Endometrial microvascular endothelial cells (primary cell): Measurements from ENCODE around the gene VTA1. TPM values are rescaled to one million over a fixed set of nuclear protein-coding genes. Genes with fewer than 3 reads are reported as not detected.
"Not testable (repeated sequence)": the region's sequence is repeated elsewhere in the genome, so short reads cannot be mapped to it uniquely, and the experiment has no call there.

Experiments
- in situ Hi-C: cut with HindIII; loops from 2 replicates; pipeline ENCODE4 v1.10.0; 2017; ENCODE audit warnings: low sequenced_read_pairs, low pct_unique_long_range_greater_than_20kb; ENCODE audit errors: inconsistent ontology term
- total RNA-seq: library from RNA; depleted of rRNA; stranded (reverse); fragments of >200 nt; gene quantifications from one replicate; pipeline ENCODE4 v1.2.3, GENCODE V29; 2015; ENCODE audit errors: inconsistent ontology term

The VTA1 gene
- total RNA-seq, 1 donor from 2014 or later, result 59.7 TPM

GRCh38 chr6:142165227-142165626 is 18.2 kb downstream of the VTA1 start:
- in situ Hi-C loops, result no loop called here

- in situ Hi-C loops, result no loop called here
Measured at GRCh38 chr6:142167071-142167470, 20.0 kb downstream of the VTA1 start.

- in situ Hi-C loops, result no loop called here
Measured at GRCh38 chr6:142167486-142167885, 20.4 kb downstream of the VTA1 start.

GRCh38 chr6:142171351-142171750 is 24.3 kb downstream of the VTA1 start:
- in situ Hi-C loops, result no loop called here

- in situ Hi-C loops, result no loop called here
Measured at GRCh38 chr6:142172758-142173157, 25.7 kb downstream of the VTA1 start.

GRCh38 chr6:142173980-142174379 is 26.9 kb downstream of the VTA1 start:
- in situ Hi-C loops, result no loop called here

GRCh38 chr6:142174703-142175102 is 27.6 kb downstream of the VTA1 start:
- in situ Hi-C loops, result no loop called here

GRCh38 chr6:142178129-142178528 is 31.1 kb downstream of the VTA1 start:
- in situ Hi-C loops, result no loop called here

- in situ Hi-C loops, result no loop called here
Measured at GRCh38 chr6:142182004-142182403, 34.9 kb downstream of the VTA1 start.

- in situ Hi-C loops, result no loop called here
Measured at GRCh38 chr6:142183351-142183750, 36.3 kb downstream of the VTA1 start.

GRCh38 chr6:142184307-142184706 is 37.2 kb downstream of the VTA1 start:
- in situ Hi-C loops, result no loop called here

GRCh38 chr6:142185641-142186040 is 38.6 kb downstream of the VTA1 start:
- in situ Hi-C loops, result no loop called here

- in situ Hi-C loops, result no loop called here
Measured at GRCh38 chr6:142187209-142187608, 40.1 kb downstream of the VTA1 start.

GRCh38 chr6:142188341-142188740 is 41.3 kb downstream of the VTA1 start:
- in situ Hi-C loops, result not testable (repeated sequence)

GRCh38 chr6:142189057-142189456 is 42.0 kb downstream of the VTA1 start:
- in situ Hi-C loops, result no loop called here

GRCh38 chr6:142192343-142192742 is 45.3 kb downstream of the VTA1 start:
- in situ Hi-C loops, result no loop called here

- in situ Hi-C loops, result no loop called here
Measured at GRCh38 chr6:142193621-142194020, 46.6 kb downstream of the VTA1 start.

- in situ Hi-C loops, result no loop called here
Measured at GRCh38 chr6:142195862-142196541, 48.9 kb downstream of the VTA1 start.

- in situ Hi-C loops, result no loop called here
Measured at GRCh38 chr6:142200846-142201628, 54.0 kb downstream of the VTA1 start.

- in situ Hi-C loops, result no loop called here
Measured at GRCh38 chr6:142207265-142207877, 60.3 kb downstream of the VTA1 start.
